Hepatic stellate cell (primary cell): ENCODE results near the gene NOL4L.

Source experiments
- DNase-seq: peaks from one replicate; pipeline ENCODE4 v3.0.0; 2011; ENCODE audit warnings: low spot score

The NOL4L gene

DNA sequence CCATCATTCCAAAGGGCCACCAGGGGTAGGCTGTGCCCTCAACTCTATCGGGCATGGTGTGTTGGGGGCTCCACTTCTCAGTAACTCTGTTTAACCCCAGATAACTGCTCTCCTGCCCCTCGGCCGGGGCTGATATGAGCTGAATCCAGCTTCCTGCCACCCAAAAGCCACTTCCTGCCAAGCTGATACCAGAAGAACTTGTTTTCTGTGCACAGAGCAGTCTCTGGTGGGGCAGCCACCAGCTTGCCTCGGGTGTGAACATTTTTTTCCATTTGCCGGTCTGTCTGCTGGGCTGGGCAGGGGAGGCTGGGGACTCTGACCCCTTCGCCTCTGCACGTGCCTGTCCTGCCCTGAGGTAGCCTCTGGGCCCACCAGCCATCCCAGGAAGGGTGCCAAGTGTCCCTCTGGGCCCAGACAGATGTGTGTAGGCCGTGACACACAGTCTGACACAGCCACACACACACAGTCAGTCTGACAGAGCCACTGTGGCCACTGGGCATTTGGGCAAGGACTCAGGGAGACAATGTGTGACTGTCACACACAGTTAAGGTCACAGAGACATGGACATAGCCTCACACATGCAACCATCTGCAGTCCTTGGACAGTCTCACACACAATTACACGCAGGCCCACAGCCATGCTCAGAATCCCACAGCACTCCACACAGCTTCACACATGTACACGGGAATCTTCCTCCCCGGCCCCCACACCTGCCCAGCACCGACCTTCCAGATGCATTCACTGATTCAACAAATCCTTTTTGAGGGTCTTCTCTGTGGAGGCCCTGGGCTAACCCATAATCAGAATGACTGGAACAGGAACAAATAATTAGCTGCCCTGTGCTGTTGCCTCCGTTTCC is 45.1 kb downstream of the NOL4L start:
- DNase-seq: no peak

DNA sequence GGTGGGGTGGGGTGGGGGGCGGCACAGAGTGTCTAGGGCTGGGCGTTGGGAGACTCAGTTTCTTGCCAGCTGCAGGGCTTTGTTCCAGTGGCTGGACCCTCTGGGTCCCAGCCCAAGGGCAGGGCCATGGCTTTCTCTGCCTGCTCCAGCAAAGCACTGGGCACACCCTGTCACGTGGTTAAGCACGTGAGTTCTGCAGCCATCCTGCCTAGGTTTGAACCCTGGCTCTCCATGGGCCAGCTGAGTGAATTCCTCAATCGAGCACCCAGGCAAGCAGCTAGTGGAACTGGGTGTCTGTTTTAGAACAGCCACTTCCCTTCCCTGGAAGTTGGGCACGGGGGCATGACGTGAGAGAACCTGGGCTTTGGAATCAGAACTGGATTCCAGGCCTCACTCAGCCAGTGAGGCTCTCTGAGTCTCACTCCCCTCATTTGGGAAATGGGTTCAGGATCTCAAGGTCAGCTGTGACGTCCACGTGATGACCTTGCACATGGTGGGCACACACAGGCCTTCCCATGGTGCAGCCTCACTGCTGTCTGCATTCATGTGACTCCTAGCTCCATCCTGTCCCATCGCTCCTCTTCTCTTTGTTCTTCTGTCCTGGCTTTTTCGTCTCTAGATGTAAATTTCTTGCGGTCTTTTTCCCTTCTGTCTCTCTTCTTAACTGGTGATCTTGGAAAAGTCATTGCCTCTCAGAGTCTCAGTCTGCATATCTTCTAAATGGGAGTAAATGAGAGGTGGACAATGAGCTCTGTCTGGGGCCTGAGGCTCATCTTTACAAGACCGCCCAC is 45.9 kb downstream of the NOL4L start:
- DNase-seq: no peak

DNA sequence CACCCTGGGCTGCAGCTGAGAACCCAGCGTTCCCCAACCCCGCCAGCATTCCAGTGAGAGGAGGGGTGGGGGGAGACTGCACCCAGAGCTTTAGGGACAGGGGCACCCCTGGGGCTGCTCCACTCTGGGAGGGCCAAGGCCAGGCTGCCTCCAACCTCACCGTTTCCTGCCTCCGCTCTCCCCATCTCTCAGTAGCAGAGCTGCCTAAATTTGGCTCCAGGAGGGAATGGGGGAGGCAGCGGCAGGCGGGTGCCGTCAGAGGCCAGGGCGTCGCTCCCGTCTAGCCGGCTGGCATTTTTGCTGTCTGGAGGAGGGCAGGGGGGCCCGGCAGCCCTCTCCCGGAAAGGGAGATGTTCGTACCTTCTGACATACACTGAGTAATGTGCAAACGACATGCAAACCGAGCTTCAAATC is 46.6 kb downstream of the NOL4L start:
- DNase-seq: no peak

DNA sequence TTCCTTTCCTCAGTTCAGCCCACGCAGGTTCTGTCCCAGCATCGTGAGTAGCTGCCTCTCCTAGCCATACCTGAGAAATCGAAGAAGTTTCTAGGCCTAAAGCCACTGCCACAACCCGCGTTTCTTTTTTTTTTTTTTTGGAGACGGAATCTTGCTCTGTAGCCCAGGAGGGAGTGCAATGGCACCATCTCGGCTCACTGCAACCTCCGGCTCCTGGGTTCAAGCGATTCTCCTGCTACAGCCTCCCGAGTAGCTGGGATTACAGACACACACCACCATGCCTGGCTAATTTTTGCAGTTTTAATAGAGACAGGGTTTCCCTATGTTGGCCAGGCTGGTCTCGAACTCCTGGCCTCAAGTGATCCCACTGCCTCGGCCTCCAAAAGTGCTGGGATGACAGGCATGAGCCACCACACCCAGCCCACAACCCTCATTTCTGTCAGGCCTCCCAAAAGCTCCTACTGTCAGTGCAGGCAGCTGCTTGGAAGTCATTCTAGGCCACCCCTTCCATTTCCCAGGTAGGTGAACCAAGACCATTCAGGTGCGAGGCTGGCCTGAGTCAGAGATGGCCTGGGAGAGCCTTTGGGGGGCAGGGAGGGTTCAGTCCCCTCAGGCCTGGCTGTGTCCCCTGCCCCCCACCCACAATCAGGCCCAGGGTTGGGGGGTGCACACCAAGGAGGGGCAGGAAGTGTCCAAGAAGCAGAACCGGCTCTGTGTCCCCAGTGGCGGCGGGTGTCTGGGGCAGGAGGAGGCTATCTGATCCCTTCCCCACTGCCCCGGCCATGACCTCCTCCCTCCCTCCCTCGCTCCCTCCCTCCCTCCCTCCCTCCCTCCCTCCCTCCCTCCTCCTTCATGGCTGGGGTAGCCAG is 47.2 kb downstream of the NOL4L start:
- DNase-seq: no peak

DNA sequence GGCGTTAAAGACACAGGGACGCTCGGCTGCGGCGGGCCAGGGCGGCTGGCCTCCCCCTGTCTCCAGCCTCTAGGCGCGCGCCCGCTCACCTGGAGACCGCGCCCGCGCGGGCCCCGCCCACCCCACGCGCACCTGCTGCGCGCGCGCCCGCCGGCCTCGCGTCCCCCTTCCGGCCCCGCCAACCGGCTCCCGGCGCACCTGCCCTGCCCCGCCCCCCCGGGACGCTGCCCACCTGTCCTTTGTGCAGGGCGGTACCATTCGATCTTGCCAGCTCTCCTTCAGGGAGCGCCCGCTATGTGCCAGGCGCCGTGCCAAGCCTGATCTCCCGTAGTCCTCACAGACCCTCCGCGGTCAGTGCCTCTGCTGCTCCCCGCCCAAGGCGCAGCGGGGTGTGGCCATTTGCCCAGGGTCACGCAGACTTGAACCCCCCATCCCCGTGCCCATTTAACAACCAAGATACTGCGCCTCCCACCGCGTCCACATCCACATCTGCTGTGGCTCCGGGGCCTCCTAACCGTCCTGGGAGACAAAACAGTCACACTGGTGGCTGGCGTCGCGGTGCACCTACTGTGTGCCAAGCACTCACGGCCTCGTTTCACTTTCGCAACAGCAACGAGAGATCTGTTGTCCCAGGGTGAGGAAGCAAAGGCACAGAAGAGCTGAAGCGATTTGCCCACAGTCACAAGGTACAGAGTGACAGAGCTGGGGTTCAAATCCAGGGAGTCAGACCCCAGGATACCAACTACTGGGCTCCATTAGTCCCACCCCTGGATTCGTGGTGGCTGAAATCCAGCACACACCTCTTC is 48.1 kb downstream of the NOL4L start:
- DNase-seq: no peak

DNA sequence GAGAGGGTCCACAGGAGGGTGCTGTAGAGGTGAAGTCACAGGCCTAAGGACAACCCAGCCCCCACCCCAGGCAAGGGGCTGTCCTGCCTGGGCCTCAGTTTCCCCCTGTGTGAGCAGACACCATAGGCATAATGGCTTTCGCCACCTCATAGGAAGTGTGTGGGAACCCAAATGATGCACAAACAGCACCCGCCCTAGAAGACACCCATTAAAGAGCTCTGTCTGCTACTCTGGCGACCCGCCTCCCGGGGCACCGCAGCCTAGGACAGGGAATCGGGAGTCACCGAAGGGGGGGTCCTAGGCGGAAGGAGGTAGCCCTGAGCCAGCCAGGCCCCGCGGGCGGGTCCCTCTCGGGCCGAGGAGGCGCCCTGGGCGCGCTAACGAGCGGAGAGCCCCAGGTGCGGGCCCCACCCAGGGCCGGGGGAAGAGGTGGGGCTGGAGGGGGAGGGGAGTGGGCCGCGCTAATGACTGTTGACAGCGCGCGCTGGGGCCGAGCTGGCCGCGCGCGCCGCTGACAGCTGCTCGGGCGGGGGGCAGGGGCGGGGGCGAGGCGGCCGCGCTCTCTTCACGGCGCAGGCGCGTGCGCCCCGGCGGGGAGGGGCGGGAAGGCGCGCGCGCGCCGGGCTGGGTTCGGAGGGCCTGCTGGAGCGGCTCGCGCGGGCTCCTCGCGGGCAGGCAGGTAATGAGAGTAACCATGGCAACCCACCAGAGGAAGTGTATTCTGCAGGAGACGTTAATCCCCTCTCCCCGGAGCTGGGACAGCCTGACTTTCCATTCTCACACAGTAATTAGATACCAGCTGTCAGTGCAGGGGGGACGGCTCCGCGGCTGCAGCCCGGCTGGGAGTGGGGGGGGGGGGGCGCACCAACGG is 48.9 kb downstream of the NOL4L start:
- DNase-seq: peak; percentile 42

DNA sequence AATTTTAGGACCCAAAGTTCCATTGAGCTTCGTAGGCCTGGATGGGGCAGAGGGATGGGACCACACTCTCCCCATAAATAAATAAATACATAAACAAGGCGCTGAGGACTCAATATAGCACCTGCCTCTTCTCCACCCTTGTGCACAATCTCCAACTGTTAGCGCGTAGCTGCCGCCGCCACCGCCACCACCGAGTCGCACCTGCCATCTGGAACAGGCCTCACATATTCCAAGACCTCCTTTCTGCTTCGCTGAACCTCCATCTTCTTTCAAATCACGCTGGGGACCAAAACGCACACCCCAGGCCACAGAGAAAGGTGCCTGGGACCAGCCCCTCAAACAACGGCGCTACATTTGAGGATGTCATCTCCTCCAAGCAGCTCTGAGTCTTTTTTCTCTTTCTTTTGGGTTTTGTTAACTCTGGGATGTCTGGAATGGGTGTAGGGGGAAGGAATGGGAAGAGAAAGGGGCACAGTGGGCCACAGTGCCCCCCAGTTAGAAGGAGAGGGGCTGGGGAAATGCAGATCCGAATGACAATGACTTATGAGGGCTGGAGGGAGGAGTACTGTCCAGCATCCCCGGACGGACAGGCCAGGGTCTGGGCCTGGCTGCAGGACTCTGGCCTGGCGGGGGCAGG is 49.7 kb downstream of the NOL4L start:
- DNase-seq: no peak

DNA sequence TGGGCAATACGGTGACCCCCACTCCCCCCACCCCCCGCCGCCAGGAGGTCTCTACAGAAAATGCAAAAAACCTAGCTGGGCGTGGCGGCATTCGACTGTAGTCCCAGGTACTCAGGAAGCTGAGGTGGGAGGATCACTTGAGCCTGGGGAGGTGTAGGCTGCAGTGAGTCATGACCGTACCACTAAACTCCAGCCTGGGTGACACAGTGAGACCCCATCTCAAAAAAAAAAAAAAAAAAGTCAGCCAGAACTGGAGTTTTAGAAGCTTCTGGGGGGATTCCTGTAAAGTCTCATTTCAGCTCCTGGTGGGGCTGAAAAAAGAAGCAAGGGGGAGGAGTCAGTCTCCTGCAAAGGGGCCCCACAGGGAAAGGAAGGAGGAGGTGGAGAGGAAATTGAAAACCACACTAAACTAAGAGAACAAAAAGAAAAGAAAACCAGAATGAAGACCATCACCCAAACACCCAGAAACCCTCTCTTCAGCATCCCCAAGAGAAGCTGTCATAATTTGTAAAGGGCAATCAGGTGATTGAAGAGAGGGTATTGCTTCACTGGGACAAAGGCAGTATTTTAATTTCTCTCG is 50.4 kb downstream of the NOL4L start:
- DNase-seq: no peak

DNA sequence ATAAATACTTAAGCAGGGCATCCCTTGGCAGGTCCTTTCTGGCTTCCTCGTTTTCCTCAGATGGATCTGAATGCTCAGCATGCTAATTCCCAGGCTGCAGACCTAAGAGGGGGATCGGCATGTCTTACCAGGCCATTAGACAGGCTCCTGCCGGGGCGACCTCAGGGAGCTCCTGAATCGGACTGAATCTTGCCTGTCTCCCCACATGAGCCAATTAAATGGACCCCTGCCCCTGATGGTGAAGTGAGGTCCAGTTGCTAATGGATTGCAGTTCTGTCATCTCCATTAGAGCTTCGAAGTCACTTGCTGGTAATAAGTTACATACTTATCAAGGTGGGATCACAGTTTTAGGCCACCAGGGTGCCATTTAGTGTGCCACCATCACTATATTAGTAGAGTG is 51.4 kb downstream of the NOL4L start:
- DNase-seq: no peak

DNA sequence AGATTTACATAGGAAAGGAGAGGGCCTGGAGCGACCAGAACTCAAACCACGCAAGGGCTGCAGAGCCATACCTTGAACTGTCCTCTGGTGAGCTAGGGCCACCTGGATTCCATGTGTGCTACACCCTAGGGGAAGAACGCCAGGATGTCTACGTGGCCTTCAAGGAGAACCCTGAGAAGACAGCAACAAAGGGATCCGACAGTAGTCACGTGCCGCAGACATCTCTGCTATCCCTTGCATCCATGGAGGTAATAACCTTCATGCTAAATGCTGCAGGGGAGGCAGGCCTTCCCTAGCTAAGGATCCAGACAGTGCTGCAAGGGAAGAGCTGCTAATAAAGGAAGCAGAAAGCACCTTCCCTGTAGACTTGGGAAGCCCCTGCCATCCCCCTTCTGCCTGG is 52.9 kb downstream of the NOL4L start:
- DNase-seq: no peak

DNA sequence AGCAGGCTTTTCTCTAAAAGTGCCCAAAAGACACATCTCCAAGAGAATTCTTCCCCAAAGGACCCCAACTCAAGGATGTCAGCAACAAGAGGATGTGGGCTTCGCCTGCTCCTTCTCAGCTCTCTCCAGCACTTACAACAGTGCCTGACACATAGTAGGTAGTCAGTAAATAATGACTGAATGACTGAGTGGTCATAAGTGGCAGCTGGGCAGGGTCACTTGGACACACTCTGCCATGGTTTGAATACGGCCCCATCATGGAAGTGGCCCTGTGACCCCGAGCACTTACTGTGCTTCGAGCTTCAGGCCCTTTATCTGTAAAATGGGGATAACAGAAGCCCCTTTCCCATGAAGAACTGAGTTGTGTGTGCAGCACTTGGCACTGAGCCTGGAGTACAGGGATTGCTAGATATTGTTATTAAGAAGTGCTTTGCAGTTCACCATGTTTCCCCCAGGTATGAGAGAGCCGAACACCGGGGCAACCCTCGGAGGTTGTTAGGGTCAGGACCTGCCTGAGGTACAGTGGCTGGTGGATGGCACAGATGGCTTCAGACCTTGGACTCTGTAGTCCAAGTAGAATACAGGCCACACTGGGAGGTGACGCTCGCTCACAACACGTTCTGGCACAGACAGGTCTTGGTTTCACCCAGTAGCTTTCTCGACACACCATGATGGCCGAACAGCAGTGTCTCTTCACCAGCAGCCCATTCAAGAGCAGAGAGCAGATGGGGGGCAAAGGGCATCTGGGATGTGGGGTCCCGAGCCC is 56.0 kb downstream of the NOL4L start:
- no peak for DNase-seq

DNA sequence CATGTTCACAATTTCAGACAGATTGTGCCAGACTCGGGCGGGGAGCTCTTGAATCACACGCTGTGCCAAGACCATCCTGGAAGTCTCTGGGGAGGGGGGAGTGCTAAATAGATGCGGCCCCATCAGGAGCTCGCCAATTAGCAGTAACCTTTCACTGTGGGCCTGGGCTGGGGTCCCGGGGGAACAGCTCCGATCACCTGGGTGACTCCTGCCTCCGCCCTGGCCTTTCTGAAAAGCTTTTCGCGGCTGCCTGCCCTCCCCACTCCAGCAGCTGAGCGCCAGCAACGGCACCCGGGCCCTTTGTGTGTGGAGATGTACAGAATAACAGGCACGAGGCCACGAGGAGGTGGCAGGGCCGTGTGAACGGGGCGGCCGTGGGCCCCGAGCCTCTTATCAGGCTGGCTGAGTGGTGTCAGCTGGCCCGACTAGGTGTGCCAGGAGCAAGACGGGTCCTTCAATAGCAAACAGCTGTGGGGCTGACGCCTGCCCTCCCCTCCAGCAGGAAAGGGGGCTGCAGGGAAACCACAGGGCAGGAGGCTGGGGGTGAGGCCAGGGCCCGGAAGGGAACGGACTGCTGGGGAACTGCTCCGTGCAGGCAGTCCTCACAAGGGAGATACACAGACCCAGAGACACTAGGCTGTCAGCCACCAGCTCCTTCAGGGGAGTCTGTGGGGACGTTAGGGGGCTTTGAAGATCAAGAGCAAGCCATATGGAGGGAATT is 56.8 kb downstream of the NOL4L start:
- DNase-seq: no peak

DNA sequence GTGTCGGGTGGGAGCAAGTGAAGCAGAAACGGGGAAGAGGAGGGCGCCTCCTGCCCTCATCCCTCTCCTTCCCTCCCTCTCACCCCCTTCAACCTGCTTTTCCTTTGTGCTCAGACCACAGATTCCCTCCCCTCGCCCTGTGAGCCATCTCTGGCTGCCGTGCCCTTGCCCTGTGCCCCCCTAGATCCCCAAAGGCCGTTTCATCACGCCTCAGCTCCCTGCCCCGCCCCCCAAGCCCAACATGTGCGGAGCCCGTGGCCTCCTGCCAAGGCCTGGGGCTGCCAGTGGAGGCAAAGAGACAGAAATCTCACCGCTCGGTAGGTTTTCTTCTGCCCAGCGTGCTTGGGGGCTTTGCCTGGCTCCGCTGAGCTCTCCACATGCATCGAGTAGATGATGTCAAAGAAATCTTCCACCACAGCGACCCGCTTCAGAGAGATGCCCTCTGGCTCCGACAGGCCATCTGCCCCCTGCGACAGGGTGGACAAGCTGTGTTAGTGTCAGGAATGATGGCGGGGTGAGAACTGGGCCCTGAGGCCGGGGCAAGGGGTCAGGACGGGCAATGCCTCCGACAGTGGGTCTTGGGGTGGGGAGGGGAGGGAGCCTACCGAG is 57.6 kb downstream of the NOL4L start:
- DNase-seq: no peak

DNA sequence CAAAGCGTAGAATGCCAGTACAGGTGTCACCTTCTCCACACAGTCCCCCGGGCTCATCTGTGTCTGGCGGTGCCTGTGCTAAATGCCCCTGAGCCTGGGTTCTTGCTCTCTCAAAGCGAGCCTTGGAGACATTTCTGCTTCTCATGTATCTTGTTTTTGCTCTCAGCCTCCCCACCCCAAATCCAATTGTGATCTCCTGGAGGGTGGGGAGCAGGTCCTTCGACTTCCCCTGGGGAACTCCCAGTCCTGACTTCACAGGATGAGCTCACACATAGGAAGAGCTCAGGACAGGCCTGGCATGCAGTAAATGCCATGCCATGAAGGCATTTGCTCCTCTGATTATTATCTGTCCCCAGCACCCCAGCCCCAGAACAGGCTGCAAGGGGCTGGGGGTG is 58.1 kb downstream of the NOL4L start:
- no peak for DNase-seq

DNA sequence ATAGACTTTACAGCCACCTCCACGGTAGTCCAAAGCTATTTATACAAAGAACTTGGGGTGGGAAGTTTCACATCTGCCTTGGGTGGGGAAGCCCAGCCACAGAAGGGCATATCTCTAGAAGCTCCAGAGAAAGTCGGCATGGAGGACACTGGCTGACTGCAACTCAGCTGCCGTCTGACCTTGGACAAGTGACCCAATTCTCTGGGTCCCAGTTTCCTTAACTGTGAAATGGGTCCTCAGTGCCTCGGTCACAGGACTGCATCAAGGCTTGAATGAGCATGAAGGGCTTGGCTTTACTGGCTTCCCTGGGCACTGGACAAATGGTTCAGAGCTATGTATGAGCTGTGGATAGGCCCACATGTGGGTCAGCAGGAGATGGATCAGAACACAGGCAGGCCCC is 58.6 kb downstream of the NOL4L start:
- DNase-seq: no peak

DNA sequence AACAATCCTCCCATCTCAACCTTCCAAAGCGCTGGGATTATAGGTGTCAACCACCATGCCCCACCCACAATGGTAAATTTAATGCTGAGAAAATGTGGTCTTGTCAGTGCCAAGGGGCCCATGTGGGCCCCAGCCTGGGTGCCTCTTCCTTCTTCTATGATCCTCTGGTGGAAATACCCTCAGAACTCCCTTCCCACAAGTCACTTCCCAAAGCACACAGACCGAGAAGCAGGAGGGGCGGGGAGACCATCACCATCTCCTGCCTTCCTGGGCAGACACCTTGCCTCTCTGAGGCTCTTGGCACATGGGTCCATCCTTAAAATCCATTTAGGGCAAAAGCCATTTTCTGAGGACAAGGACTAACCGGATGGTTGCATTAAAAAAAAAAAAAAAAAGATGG is 59.0 kb downstream of the NOL4L start:
- no peak for DNase-seq

DNA sequence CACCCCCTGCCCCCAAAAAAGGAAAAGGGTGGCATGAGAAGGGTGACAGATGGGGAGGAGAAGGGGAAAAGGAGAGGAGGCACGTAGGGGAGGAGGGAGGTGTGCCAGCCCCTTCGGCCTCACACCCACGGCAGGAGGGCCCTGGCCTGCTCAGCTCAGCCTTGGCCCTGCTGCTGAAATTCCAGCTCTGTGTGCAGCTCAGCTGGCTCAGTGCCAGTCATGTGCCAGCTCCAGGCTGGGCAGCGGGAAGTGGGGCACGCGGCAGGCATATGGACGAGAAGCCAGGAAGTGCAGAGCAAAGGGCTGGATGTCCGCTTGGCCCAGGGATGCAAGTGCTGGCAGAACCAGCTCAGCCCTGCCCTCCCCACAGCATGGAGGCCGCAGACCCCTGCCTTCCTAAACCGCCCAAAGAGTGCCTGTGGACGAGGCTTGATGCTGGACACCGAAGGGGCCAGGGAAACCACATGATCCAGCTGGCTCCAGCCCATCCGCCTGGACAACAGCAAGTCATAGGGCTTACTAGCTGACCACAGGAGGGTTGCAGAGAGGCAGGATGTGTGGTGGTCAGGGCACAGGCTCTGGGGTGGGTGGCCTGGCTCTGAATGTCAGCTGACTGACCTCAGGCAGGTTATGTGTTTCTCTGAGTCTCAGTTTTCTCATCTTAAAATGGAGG is 60.2 kb downstream of the NOL4L start:
- DNase-seq: no peak
